ENCODE data around the gene SLC5A10.

- TF ChIP-seq, protein P1, sequence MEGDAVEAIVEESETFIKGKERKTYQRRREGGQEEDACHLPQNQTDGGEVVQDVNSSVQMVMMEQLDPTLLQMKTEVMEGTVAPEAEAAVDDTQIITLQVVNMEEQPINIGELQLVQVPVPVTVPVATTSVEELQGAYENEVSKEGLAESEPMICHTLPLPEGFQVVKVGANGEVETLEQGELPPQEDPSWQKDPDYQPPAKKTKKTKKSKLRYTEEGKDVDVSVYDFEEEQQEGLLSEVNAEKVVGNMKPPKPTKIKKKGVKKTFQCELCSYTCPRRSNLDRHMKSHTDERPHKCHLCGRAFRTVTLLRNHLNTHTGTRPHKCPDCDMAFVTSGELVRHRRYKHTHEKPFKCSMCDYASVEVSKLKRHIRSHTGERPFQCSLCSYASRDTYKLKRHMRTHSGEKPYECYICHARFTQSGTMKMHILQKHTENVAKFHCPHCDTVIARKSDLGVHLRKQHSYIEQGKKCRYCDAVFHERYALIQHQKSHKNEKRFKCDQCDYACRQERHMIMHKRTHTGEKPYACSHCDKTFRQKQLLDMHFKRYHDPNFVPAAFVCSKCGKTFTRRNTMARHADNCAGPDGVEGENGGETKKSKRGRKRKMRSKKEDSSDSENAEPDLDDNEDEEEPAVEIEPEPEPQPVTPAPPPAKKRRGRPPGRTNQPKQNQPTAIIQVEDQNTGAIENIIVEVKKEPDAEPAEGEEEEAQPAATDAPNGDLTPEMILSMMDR (IDR thresholded peaks at IDR 0.05): no peak
- TF ChIP-seq POLR2A (IDR thresholded peaks at IDR 0.05): no peak
- TF ChIP-seq POLR2AphosphoS5 (IDR thresholded peaks at IDR 0.05): no peak
- no peak for TF ChIP-seq EP300 (IDR thresholded peaks at IDR 0.05)
Observed at GRCh38 chr17:18920911-18921441, 31.0 kb upstream of the SLC5A10 start.
